Tongue (tissue), 2 donors: ENCODE data around the gene PHLPP1. TPM values are rescaled to one million over a fixed set of nuclear protein-coding genes. Genes with fewer than 3 reads are reported as not detected.
A peak's percentile ranks its signal among the peaks of the same experiment; 100 is the strongest.
"Not testable (repeated sequence)": the region's sequence is repeated elsewhere in the genome, so short reads cannot be mapped to it uniquely, and the experiment has no call there.

Source experiments
- DNase-seq: peaks from one replicate; pipeline ENCODE4 v3.0.0-alpha.2; 2015
- total RNA-seq: library from RNA; depleted of rRNA; stranded (reverse); fragments of >200 nt; gene quantifications from one replicate; pipeline ENCODE4 v1.2.3, GENCODE V29; 2014

Gene PHLPP1
- total RNA-seq, 1 donor from 2014 or later, result 8.8 TPM

DNA sequence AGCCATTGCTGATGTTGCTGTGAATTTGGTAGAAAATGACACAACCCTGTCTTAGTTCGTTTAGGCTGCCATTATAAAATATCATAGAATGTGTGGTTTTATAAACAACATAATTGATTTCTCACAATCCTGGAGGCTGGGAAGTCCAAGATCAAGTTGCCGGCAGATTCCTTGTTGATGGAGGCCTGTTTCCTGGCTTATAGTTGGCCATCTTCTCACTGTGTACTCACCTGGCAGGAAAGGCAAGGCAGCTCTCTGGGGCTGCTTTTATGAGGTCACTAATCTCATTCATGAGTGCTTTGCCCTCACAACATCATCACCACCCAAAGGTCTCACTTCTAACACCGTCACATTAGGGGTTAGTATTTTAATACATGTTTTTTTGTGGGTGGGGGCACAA, 58.4 kb downstream of the PHLPP1 start:
- DNase-seq, result no peak

DNA sequence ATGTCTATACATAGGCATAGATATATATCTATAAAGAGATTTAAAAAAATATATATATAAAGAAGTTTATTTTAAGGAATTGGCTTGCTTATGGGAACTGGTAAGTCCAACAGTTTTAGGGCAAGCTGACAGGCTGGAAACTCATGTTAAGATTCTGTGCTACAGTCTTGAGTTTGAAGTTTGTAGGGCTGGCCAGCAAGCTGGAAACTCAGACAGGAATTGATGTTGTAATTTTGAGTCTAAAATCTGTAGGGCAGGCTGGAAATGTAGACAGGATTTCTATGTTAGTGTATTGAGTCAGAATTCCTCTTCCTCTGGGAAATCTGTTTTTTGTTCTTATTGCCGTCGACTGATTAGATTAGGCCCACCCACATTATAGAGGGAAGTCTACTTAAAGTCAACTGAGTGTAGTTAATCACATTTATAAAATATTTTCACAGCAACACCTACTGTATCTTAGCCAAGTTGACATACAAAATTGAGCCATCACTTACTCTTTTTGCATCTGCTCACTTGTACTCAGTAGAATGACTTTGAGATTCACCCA, 60.8 kb downstream of the PHLPP1 start:
- no peak for DNase-seq

DNA sequence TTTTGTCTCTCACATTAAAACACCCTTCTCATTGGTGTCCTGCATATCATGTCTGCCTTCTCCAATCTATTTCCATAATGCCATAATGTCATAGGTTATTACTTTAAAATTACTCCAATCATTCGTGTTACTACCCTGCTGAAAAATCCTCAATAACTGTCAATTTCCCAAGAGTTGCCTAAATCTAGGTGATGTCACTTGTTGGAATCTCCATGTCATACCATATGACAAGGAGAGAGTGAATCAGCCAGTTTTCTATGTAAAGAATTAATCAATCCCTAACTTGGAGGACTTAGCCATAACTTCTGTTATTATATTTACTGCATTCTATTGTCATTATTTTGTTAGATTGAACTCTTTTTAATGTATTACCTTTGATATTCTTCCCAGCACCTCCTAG, 62.5 kb downstream of the PHLPP1 start:
- DNase-seq, result no peak

DNA sequence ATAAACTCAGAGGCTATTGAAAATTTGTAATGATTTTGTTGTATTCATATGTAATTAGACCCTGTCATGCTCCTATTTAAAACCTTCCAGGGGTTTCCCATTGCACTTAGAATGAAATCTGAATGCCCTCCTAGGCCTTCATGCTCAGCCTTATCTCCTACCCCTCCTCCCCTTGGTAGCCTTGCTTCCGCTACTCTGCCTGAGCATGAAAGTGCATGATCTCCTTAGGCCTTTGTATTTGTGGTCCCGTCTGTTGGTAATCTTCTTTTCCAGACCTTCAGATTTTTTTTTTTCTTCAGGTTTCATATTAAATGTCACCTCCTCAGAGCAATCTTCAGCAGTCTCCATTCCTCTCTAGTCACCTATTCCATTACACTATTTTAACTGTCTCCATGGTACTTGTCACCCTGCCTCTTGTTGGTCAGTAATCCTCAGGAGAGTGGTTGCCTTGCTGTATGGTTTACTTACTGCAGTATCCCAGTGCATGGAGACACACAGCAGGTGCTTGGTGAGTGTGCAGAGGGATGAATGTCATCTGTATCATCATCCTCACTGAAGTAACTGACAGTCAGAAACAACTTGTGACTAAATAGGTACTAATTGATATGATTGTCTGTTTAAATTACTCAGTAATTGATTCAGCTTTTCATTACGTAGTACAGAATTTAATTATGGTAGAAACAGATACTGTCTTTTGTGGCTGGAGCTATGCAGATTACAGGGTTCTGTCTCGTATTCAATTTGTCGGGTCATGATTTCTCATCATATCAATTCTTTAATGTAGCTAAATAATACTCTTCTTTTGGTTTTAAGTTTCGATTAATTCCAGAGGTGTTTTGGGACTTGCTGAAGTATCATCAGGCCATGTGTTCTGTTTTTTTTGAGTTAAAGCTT, 63.9 kb downstream of the PHLPP1 start:
- no peak for DNase-seq

DNA sequence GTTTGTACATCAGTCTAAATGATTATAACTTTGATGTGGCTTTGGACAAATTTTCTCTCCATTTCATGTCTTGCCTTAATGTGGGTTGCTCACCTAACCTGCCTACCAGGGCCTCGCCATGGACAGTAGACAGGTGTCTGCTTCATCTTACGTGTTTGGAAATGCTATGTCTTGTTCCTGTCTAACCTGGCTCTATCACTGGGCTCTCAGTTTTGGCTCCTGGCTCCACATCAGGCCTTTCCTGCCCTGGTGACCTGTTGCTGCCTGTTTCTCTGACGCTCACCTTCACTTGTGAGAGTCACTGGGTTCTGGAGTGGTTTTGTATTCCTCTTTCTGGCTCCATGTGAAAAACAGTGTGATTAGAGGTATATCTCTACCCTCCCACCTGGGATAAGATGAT, 65.9 kb downstream of the PHLPP1 start:
- DNase-seq, result no peak

DNA sequence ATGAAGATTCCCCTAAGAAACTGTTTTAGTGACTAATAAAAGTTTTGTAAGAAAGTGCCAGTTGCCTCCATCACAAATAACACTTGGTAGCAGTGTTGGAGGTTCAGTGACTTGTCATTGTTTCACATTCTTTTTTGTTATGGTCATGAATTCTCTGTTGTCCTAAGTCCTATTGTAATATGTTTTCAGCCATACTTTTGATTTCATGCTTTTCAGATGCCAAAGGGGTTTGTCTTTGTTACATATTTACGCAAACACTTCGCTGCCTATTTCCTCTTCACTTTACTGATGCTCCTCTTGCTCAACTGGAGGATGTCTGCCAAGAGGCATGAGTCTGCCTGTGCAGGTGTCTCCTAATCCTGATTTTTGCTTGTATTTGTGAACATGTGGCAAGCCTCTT, 66.6 kb downstream of the PHLPP1 start:
- no peak for DNase-seq

DNA sequence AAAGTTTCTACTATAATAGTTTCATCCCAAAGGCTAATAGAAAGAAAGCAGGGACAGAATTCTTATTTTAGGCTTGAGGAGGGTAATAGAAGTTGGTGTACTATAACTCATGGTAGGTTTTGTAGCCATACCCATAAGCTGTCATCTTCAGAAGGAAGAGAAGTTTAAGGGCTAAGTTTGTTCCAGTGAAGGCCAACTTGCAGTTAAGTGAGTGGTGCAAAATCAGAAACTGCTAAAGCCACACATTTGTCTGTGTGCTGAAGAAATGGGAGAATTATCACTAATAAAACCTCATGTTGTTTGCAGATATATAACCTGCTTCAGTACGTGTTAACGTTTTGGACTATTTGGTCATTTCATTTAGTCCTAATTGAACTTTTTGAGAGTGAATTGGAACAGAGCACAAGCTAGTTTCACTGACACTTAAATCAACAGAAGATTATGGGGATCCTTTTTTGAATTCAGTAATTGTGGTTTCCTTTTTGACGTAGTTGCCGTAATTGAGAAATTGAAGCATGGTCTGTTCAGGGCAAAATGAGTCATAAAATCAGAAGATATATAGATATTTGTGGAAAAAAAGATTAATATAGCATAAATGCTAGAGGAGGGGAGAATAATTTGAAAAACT, 69.1 kb downstream of the PHLPP1 start:
- no peak for DNase-seq

DNA sequence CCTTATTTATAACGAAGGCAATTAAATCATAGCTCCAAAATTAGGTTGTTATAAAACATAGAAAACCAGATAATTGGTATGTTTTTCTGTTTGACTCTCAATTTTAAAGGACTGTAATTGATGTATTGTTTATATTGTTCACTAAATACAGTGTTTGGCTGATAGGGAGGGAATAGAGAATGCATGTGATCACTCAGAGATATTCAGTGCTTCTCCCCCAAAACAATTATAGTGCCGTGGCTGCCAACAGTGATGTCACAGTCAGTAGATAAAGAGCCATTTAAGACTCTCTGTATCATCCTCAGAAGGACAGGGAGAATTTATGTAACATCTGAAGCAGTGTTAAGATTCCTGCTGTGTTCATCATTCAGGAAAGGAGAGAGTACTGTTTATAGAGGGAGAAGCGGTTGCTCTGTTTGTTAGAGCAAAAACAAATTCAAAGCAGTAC, 69.6 kb downstream of the PHLPP1 start:
- DNase-seq, result peak; percentile 45

DNA sequence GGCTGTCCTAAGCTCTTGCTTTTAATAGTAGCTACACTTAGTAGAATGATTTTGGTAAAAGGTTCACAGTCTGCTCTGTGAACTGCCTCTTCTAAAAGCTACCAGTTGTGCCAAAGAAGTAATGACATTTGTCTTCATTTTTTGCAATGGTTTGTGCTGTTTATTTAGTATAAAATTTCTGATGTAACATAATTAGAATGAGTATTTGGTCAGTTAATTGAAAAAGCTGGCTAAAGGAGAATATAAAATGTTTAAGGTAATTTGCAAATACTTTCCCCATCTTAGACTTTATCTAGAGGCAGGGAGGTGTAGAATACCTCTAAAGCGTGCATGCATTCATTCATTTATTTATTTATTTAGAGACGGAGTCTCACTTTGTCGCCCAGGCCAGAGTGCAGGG, 71.3 kb downstream of the PHLPP1 start:
- no peak for DNase-seq

DNA sequence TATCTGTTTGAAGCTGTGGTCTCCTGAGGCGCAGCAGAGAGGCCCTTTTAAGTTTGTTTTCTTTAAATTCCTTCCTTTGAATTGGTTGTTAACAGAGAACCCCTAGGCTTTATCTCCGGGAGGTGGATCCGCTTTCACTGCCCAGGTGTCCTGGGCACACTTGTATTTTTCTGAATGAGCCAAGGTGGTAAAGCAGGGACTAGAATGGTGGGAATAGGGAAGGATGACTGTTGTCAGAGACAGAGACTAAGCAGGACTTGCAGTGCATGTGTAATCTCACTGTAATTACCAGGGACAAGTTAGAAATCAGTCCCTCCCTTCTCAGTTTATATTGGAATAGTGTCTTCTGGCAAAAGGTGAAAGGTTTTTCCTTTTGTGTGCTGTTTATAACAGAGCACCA, 72.8 kb downstream of the PHLPP1 start:
- DNase-seq, result no peak

DNA sequence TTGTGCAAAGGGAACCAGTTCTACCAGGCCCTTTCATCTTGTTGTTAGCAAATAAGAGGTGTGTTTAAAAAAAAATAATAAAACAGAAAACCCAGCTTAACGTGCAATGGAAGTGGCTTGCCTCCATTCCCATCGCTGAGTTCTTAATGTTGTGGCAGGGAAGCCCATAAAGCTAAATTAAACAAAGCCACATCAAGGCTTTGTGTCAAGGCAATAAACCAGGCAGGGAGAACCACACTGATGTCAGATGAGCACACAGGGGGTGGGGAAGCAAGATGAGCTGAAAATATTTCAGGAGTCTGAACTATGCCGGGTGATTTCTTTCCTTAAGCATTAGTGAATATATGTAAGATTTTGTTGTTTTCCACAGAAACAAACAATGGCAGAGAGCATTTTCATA, 73.5 kb downstream of the PHLPP1 start:
- peak; percentile 13 for DNase-seq

DNA sequence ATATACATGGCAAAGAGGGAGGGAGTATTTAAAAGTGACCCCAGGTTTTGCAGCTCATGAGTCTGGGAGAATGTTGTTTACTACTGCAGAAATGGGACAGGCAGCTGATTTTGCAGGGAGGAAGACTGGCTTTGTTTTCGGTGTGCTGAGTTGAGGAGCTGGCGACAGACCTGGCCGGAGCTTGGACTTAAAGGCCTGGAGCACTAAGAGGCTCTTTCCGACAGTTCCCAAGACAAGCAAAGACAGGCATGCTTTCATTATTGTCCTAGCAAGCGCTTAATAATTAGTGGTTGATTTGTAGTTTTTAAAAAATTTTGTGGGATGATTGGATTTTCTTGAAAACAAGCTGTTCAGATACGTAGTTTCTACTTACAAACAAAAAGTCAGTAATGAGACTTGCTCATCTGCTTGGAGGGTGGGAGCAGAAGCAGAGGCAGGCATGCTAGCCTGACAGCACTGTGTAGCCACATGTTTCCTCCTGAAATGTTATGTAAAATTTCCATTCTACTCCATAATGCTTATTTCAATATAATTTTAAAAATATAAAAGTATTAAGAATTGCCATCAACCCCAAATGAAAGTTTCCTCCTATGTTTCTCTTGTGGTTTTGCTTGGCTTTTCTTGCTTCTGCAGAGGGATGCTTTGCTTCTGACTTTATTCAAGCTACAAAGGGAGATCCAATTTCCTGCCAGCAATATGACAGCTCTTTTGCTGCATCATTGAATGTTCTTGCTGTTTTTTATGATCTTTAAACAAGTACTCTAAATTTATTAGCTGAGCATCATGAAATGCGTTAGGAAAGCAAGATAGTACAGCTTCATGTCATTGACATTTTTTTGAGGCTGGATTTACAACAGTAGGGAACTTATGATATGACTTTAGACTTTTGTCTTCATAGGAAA, 75.8 kb downstream of the PHLPP1 start:
- DNase-seq, result peak; percentile 53

DNA sequence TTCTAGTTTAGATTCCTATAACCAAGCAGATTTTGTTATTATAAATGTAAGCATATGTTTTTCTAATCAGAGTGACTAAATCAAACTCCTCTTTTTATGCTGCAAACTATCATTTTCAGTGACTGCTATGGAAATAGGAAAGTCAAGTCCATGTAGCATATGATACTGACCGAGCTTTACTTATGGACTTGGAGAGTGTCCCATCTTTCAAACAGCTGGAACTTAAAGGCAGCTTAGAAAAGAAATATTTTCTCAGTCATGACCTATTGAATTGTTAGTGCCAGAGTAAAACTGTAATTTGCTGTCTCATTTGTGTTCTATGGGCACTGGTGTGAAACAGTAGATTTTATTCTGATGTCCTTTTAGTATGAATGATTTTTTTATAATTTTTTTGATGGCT, 76.7 kb downstream of the PHLPP1 start:
- DNase-seq, result peak; percentile 88

DNA sequence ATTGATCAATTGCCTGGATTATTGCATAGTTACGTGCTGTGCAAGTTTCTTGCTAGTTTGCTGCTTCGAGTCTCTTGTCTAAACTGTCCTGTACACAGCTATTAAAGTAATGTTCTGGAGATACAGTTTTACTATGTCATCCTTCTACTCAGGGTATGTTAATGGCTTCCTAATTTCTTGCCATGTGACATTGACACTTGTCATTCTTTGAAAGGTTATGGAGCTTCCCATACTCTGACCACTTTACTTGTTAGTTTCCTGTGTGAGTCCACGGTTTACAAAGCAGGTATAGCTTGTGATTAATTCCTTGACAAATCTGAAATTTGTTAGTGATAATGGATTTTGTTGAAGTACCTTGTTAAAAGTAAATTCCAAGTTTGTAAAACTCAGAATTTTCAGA, 80.5 kb downstream of the PHLPP1 start:
- DNase-seq, result no peak

DNA sequence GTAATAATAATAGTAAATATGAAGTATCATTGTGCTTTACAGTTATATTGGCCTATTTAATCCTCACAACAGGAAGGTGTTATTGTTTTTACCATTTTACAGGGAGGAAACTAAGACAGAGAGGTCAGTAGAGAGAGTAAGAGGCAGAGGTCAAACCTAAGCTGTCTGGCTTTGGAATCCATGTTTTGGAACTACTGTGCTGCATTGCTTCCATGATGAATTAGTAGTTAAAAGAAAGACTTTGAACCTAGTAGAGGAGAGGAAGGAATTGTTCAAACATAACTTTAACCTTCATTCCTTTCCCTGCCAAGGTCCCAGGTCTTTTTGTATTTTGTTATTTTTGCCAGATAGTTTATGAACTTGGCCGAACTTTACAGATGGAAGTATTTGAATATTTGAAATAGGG, 80.9 kb downstream of the PHLPP1 start:
- no peak for DNase-seq

DNA sequence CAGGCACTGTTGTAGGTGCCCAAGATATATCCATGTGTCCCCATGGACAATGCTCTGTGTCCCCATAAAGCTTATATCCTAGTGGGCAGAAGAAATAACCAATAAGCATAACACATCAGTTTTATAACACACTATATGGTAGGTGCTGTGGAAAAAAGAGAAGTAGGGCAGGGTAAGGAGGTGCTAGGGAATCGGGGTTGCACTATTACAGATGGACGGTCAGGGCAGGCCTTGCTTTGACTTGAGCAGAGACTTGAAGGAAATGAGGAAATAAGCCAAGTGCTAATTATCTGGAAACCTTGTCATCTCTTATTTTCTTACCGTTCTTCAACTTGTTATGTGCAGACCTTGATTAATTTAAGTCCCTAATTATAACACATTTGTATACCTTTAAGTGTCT, 82.0 kb downstream of the PHLPP1 start:
- no peak for DNase-seq

DNA sequence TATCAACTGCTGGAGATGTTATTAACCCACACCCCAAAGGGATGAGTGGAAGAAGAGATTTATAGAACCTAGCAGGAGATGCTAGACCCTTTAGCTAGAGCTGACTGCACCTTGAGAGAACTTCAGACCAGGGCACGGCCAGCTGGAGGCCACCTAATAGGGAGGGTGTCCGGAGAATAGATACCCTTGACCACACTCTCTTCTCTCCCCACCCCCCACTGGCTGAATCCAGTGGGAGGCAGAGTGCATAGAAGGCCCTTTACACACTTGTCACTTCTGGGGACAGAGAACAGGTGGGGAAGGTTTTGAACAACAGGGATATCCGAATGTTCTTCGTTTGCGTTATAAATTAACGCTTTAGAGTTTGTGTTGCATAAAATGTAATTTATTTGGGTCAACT, 84.6 kb downstream of the PHLPP1 start:
- DNase-seq, result no peak

DNA sequence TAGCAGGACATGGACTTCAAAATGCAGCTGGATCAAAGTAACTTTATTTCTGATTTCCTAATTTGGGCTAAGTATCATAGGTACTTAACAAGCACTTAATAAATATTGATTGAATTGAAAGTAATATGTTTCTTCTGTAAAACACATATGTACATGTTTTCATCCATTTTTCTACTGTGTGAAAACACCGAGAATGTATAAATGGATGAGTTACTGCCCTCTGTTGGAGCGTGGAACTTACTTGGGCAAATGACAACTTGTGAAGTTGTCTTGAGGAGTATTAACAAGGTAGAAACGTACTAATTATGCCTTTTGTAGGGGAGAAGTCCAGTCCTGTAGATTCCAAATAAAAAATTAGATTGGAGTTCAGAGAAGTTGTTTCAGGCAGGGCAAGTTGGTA, 87.2 kb downstream of the PHLPP1 start:
- no peak for DNase-seq

DNA sequence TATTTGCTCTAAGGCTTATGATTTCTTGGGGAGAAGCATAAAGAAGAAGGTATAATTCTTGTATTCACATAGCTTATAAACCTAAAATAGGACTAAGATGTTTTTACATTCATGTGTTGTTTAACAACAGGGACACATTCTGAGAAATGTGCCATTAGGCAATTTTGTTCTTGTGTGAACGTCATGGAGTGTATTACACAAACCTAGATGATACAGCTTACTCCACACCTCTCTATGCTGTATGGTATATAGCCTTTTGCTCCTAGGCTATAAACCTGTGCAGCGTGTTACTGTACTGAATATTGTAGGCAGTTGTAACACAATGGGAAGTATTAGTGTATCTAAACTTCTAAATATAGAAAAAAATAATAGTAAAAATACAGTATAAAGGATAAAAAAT, 92.1 kb downstream of the PHLPP1 start:
- DNase-seq, result no peak

DNA sequence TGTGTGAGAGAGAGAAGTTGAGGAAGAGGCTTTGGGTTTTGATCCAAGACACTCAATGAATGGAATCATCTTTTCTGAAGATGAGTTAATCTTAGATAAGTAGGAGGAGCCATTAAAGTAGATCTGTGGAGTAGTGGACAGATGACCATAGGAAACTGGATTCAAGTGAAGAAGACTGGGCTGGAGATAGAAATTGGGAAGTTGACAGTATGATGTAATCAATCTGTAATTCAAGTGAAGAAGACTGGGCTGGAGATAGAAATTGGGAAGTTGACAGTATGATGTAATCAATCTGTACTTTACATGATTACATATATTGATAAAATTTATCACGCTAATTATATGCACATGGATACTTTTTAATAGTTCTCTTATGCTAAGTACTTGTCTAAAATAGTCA, 92.8 kb downstream of the PHLPP1 start:
- DNase-seq, result no peak

DNA sequence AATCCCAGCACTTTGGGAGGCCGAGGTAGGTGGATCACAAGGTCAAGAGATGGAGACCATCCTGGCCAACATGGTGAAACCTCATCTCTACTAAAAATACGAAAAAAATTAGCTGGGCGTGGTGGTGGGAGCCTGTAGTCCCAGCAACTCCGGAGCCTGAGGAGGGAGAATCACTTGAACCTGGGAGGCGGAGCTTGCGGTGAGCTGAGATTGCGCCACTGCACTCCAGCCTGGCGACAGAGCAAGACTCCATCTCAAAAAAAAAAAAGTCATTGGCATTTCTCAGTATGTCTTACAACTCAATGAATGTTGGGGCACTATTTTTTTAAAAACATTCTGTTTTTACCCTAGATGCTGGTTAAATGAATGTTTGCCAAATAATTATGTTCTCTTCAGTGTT, 94.1 kb downstream of the PHLPP1 start:
- DNase-seq, result not testable (repeated sequence)

DNA sequence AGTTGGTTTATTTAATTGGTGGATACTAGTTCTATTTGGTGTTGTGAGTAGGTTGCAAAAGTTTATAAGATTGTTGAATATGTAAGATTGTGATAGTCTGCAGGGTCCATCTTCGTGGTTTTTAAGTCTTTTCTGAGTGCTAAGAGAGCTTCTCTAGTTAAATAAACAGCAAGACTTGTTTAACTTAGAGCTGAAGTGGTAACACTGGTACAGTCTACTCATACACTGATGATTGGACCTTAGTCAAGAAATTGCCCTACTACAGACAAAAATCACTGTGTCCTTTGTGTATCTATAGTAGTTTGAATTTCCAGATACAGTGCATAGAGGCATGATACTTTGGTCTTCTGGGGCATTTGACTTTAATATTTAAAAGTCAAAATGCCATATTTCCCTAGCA, 94.6 kb downstream of the PHLPP1 start:
- DNase-seq, result no peak

DNA sequence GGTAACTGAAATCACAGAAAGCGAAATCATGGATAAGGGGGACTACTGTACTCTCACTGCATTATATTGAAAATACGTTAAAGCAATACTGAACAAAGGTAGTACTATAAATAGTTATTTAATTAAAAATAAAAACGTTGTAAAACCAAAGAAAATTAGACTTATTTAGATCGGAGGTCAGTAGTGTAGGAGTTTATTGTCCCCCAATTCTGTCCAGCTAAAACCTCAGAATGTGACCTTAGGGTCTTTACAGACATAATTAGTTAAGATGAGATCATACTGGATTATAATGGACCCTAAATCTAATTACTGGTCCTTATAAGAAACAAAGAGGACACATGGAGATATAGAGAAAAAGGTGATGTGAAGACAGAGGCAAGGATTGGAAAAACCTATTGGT, 95.3 kb downstream of the PHLPP1 start:
- no peak for DNase-seq
